MCF 10A (cell line): ENCODE data around the gene POU2F3. TPM values are rescaled to one million over a fixed set of nuclear protein-coding genes. Genes with fewer than 3 reads are reported as not detected.

Experiments
- BruUV-seq: library from RNA; stranded (reverse); fragments of 400-500 nt; replicated peaks from 2 replicates; lab custom pipeline; 2021; lab: Mats Ljungman, UMichigan
- CTCF ChIA-PET: fragments of 300-600 bp; sonication (Branson Sonifier 250); formaldehyde crosslinking; extraction: SDS; loops from one replicate; lab custom pipeline; 2021; ENCODE audit warnings: antibody characterized with exemption, inconsistent platforms; lab: Yijun Ruan, JAX
- POLR2A ChIA-PET: fragments of 300-600, 350-650 bp; sonication (Branson Sonifier 250); formaldehyde crosslinking; extraction: SDS; loops from one replicate; lab custom pipeline; 2020; ENCODE audit warnings: antibody characterized with exemption, inconsistent platforms; lab: Yijun Ruan, JAX
- DNase-seq: peaks from one replicate; pipeline ENCODE4 v3.0.0-alpha.2; 2018; ENCODE audit not compliant: unreplicated experiment
- H3K27ac Mint-ChIP-seq: one replicate; pipeline ENCODE4 v1.8.0; 2022; ENCODE audit warnings: mild to moderate bottlenecking, low read depth, mixed read lengths; ENCODE audit not compliant: unreplicated experiment
- H3K27me3 Mint-ChIP-seq: one replicate; pipeline ENCODE4 v1.8.0; 2022; ENCODE audit warnings: mixed read lengths; ENCODE audit not compliant: insufficient read depth, unreplicated experiment
- H3K36me3 Mint-ChIP-seq: one replicate; pipeline ENCODE4 v1.8.0; 2022; ENCODE audit warnings: mild to moderate bottlenecking, moderate library complexity, mixed read lengths; ENCODE audit not compliant: insufficient read depth, unreplicated experiment
- H3K4me1 Mint-ChIP-seq: one replicate; pipeline ENCODE4 v1.8.0; 2022; ENCODE audit warnings: mixed read lengths; ENCODE audit not compliant: insufficient read depth, unreplicated experiment
- H3K4me3 Mint-ChIP-seq: one replicate; pipeline ENCODE4 v1.8.0; 2022; ENCODE audit warnings: mild to moderate bottlenecking, moderate library complexity, mixed read lengths; ENCODE audit not compliant: unreplicated experiment
- H3K9me3 Mint-ChIP-seq: one replicate; pipeline ENCODE4 v1.8.0; 2022; ENCODE audit warnings: mixed read lengths; ENCODE audit not compliant: unreplicated experiment
- intact Hi-C: fragments of 100-400 bp; cut with micrococcal nuclease; formaldehyde crosslinking; loops from 2 replicates; pipeline ENCODE4 v1.14.1; 2022
- total RNA-seq: library from RNA; stranded (reverse); gene quantifications from 2 replicates; pipeline ENCODE4 v1.2.3, GENCODE V29; 2022
- TF ChIP-seq, protein P1 (sequence below): fragments of 200-600 bp; IDR thresholded peaks from one replicate; pipeline ENCODE4 v1.8.0; 2022; ENCODE audit warnings: antibody characterized with exemption, mild to moderate bottlenecking; ENCODE audit not compliant: unreplicated experiment

The POU2F3 gene
- total RNA-seq, 1 experiment from 2014 or later: not detected

DNA sequence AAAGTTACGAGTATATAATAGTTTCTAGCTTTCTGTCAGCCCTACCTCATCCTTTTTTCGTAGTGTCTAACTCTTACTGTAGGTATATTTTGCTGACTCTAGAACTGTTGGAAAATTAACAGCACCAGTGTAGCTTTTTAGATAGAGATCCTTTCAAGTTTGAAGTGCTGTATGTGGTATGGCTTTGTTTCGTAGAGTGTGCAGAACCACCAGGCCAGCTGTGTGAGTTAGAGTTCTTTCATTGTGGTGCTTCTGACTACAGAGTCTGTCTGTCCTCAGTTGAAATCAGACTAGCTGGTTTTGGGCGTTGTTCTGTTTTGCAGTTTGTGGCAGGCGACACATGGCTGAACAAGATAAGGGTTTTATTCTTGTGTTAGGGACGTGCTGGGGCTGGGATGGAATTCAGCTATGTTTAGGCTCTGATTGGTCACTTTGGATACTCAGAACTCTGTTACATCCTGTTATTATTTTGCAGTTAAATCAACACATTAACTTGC lies 99.5 kb downstream of the POU2F3 start:
- no peak for DNase-seq
- CTCF ChIA-PET: interaction anchor here (0.6 to 2.0 kb wide), 5 partner anchors 13 to 93 kb away, joined by 3 to 12 read pairs (median 3); no protein-coding TSS in a partner anchor
- POLR2A ChIA-PET: interaction anchor here (0.6 to 4.6 kb wide), 19 partner anchors 8 to 649 kb away, joined by 3 to 34 read pairs (median 4); partner anchors contain the start of gene TRIM29

DNA sequence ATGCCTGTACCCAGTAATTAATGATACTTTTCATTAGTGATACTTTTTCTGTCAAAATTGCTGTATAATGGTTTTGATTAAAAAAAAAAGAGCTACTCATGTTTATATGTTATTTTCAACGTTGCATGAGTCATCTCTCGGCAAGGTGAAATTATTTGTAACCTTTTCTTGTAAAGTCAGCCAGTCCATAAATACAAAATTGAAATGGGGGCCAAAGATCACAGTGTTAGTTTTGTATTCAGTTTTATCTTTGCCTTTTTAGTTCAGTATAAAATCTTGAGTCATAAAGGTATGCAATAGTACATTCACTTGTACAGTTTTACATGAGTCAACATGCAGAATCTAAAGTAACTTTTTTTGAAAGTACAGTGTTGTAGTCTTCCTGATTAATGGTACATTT lies 100.6 kb downstream of the POU2F3 start:
- POLR2A ChIA-PET: interaction anchor here (0.6 to 4.6 kb wide), 16 partner anchors 8 to 219 kb away, joined by 3 to 34 read pairs (median 5); partner anchors contain the start of gene TRIM29
- Mint-ChIP-seq H3K36me3 (no peaks in the 10 kb centered on the region), H3K4me1 (peaks cover 43% of the 10 kb centered on the region), H3K27ac (peak overlapping the region; percentile 88), H3K9me3 (no peaks in the 10 kb centered on the region), H3K4me3 (peak overlapping the region; percentile 94), H3K27me3 (no peaks in the 10 kb centered on the region)
- no TSS peak for BruUV-seq
- DNase-seq: peak; percentile 51
- intact Hi-C loops: no loop called here
- CTCF ChIA-PET: interaction anchor here (0.6 to 2.0 kb wide), 4 partner anchors 37 to 715 kb away, joined by 3 to 12 read pairs (median 3); no protein-coding TSS in a partner anchor
- TF ChIP-seq, protein P1, sequence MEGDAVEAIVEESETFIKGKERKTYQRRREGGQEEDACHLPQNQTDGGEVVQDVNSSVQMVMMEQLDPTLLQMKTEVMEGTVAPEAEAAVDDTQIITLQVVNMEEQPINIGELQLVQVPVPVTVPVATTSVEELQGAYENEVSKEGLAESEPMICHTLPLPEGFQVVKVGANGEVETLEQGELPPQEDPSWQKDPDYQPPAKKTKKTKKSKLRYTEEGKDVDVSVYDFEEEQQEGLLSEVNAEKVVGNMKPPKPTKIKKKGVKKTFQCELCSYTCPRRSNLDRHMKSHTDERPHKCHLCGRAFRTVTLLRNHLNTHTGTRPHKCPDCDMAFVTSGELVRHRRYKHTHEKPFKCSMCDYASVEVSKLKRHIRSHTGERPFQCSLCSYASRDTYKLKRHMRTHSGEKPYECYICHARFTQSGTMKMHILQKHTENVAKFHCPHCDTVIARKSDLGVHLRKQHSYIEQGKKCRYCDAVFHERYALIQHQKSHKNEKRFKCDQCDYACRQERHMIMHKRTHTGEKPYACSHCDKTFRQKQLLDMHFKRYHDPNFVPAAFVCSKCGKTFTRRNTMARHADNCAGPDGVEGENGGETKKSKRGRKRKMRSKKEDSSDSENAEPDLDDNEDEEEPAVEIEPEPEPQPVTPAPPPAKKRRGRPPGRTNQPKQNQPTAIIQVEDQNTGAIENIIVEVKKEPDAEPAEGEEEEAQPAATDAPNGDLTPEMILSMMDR: no peak

More for the DNA sequence above, 99.5 kb downstream of the POU2F3 start:
- intact Hi-C loops: loop anchor here (5.0 kb wide), 2 partner anchors 163 to 1253 kb away; no protein-coding TSS in a partner anchor
- Mint-ChIP-seq H3K36me3 (no peaks in the 10 kb centered on the region), H3K27me3 (no peaks in the 10 kb centered on the region), H3K27ac (peak overlapping the region; percentile 88), H3K4me3 (peak overlapping the region; percentile 94), H3K9me3 (no peaks in the 10 kb centered on the region), H3K4me1 (peaks cover 41% of the 10 kb centered on the region)
- no TSS peak for BruUV-seq
- TF ChIP-seq, protein P1: no peak

DNA sequence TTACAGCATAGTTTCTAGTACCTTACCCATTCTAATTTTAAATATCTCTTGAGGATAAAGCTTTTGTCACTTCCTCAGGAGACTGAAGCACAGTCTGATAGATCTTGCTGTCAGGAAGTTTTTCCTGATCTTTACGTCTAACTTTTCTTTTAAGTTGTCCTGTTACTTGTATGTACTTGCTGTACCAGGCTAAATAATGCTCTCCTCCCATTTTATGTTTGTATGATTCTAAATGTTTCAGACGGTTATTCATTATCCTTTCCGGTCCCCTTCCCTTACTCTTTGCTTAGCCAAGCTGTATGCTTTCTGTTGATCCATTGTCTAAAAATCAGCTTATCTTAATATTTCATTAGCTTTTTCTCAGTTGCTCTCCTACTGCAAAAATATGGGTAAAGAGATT lies 102.3 kb downstream of the POU2F3 start:
- H3K27ac Mint-ChIP-seq: no peak overlapping the region
- no peaks in the 10 kb centered on the region for H3K27me3 Mint-ChIP-seq
- no peaks in the 10 kb centered on the region for H3K36me3 Mint-ChIP-seq
- H3K9me3 Mint-ChIP-seq: no peaks in the 10 kb centered on the region
- intact Hi-C loops: no loop called here
- no peak for DNase-seq
- ChIA-PET CTCF (interaction anchor here (0.7 to 1.6 kb wide), 3 partner anchors 9 to 96 kb away, joined by 3 to 5 read pairs (median 4); no protein-coding TSS in a partner anchor), POLR2A (interaction anchor here (0.6 to 4.6 kb wide), 8 partner anchors 48 to 220 kb away, joined by 3 to 34 read pairs (median 4); no protein-coding TSS in a partner anchor)
- H3K4me3 Mint-ChIP-seq: no peak overlapping the region
- no TSS peak for BruUV-seq
- H3K4me1 Mint-ChIP-seq: peaks cover 57% of the 10 kb centered on the region
- TF ChIP-seq, protein P1: no peak

DNA sequence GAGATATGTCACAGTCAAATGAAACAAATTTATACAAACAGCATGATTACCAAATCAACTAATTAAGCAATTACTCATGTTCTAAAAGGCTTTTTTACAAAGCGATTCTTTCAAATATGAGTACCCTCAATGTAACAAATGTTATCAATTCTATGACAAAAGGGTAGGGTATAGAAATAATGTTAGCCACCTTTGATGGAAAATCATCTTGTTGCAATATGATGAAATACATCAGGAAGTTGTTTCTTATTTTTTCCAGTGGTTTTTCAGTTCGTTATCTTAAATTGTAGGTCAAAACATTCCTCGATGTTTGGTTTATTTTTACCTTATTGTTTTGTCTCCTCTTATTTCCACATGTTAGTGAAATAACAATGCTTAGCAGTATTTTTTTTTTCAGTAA lies 102.7 kb downstream of the POU2F3 start:
- intact Hi-C loops: no loop called here
- ChIA-PET POLR2A (interaction anchor here (0.6 to 4.6 kb wide), 6 partner anchors 8 to 154 kb away, joined by 3 to 34 read pairs (median 4); no protein-coding TSS in a partner anchor), CTCF (interaction anchor here (0.7 to 1.6 kb wide), 3 partner anchors 10 to 96 kb away, joined by 3 to 5 read pairs (median 4); no protein-coding TSS in a partner anchor)
- H3K27ac Mint-ChIP-seq: no peak overlapping the region
- no peaks in the 10 kb centered on the region for H3K9me3 Mint-ChIP-seq
- no peak for DNase-seq
- H3K27me3 Mint-ChIP-seq: no peaks in the 10 kb centered on the region
- BruUV-seq: no TSS peak
- H3K4me1 Mint-ChIP-seq: peaks cover 61% of the 10 kb centered on the region
- TF ChIP-seq, protein P1: no peak
- no peak overlapping the region for H3K4me3 Mint-ChIP-seq
- no peaks in the 10 kb centered on the region for H3K36me3 Mint-ChIP-seq
